A673 (cell line): Measurements from ENCODE around the gene UCK1.
"Not testable (repeated sequence)": the region's sequence is repeated elsewhere in the genome, so short reads cannot be mapped to it uniquely, and the experiment has no call there.

ENCODE experiments used
- EZH2 ChIP-seq: fragments of 200-600 bp; sonication (generic); IDR thresholded peaks from 2 replicates; pipeline ENCODE4 v1.6.1; 2017; ENCODE audit warnings: borderline replicate concordance, low read depth, mild to moderate bottlenecking, mixed read lengths, antibody characterized with exemption, low read length; ENCODE audit not compliant: poor library complexity, severe bottlenecking
- TF ChIP-seq, protein P1 (sequence below): fragments of 300-800, 200-600 bp; sonication (generic); conservative IDR thresholded peaks from 2 replicates; pipeline ENCODE4 v1.5.1; 2017; ENCODE audit warnings: low read depth, mild to moderate bottlenecking, antibody characterized with exemption, low read length, moderate library complexity, mixed read lengths

DNA sequence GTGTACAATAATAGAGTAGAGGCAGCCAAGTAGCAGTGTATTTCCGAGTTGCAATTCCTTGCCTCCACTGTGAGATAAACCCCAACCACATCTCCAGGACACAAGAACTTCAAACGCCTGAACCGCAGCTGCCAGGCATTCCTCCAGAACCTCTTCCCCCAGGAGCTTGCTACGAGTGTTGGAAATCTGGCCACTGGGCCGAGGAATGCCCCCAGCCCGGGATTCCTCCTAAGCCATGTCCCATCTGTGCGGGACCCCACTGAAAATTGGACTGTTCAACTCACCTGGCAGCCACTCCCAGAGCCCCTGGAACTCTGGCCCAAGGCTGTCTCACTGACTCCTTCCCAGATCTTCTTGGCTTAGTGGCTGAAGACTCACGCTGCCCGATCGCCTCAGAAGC lies 18.1 kb upstream of the UCK1 start:
- TF ChIP-seq, protein P1, sequence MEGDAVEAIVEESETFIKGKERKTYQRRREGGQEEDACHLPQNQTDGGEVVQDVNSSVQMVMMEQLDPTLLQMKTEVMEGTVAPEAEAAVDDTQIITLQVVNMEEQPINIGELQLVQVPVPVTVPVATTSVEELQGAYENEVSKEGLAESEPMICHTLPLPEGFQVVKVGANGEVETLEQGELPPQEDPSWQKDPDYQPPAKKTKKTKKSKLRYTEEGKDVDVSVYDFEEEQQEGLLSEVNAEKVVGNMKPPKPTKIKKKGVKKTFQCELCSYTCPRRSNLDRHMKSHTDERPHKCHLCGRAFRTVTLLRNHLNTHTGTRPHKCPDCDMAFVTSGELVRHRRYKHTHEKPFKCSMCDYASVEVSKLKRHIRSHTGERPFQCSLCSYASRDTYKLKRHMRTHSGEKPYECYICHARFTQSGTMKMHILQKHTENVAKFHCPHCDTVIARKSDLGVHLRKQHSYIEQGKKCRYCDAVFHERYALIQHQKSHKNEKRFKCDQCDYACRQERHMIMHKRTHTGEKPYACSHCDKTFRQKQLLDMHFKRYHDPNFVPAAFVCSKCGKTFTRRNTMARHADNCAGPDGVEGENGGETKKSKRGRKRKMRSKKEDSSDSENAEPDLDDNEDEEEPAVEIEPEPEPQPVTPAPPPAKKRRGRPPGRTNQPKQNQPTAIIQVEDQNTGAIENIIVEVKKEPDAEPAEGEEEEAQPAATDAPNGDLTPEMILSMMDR, result not testable (repeated sequence)
- not testable (repeated sequence) for TF ChIP-seq EZH2
